ENCODE results near the gene AGO4.

GRCh38 chr1:35894656-35895055 lies 86.8 kb downstream of the AGO4 start:
- TF ChIP-seq CTCF (IDR thresholded peaks at IDR 0.05) (no peak), POLR2A (IDR thresholded peaks at IDR 0.05) (no peak)
